ENCODE data around the gene INO80B.

- no peak for TF ChIP-seq CTCF (IDR thresholded peaks at IDR 0.05)
- no peak for TF ChIP-seq ZFX (IDR thresholded peaks at IDR 0.05; ENCODE audit: borderline replicate concordance)
Measured at GRCh38 chr2:74489906-74490305, 35.0 kb downstream of the INO80B start.

Measured in 22Rv1 (cell line).